GM12801 (cell line): ENCODE measurements around the gene TBL1XR1.

Source experiments
- TF ChIP-seq, protein P1 (sequence below): IDR thresholded peaks from one replicate; pipeline ENCODE4 v1.5.1; 2011; ENCODE audit warnings: control low read depth; ENCODE audit not compliant: insufficient read length; ENCODE audit errors: extremely low read depth

TBL1XR1 gene

DNA sequence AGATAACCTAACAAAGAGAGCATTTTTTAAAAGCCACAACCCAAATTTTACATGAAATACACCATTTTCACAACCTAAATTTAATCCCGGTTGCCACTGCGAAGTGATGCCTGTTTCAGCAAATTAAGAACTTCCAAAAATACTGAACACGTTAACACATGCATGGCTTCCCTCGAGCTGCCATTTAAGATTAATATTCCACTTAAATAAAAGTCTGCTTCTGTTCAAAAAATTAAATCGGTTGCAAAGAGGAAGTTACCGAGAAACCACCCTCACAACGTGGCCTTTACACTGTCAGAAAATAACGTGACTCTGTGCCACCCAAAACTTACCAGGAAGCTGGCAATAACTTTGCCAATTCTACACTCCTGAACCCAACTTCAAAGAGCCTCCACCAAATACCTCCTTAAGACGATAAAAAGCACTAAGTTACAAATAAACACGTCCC is 1.2 kb downstream of the TBL1XR1 start:
- TF ChIP-seq, protein P1, sequence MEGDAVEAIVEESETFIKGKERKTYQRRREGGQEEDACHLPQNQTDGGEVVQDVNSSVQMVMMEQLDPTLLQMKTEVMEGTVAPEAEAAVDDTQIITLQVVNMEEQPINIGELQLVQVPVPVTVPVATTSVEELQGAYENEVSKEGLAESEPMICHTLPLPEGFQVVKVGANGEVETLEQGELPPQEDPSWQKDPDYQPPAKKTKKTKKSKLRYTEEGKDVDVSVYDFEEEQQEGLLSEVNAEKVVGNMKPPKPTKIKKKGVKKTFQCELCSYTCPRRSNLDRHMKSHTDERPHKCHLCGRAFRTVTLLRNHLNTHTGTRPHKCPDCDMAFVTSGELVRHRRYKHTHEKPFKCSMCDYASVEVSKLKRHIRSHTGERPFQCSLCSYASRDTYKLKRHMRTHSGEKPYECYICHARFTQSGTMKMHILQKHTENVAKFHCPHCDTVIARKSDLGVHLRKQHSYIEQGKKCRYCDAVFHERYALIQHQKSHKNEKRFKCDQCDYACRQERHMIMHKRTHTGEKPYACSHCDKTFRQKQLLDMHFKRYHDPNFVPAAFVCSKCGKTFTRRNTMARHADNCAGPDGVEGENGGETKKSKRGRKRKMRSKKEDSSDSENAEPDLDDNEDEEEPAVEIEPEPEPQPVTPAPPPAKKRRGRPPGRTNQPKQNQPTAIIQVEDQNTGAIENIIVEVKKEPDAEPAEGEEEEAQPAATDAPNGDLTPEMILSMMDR = no peak

DNA sequence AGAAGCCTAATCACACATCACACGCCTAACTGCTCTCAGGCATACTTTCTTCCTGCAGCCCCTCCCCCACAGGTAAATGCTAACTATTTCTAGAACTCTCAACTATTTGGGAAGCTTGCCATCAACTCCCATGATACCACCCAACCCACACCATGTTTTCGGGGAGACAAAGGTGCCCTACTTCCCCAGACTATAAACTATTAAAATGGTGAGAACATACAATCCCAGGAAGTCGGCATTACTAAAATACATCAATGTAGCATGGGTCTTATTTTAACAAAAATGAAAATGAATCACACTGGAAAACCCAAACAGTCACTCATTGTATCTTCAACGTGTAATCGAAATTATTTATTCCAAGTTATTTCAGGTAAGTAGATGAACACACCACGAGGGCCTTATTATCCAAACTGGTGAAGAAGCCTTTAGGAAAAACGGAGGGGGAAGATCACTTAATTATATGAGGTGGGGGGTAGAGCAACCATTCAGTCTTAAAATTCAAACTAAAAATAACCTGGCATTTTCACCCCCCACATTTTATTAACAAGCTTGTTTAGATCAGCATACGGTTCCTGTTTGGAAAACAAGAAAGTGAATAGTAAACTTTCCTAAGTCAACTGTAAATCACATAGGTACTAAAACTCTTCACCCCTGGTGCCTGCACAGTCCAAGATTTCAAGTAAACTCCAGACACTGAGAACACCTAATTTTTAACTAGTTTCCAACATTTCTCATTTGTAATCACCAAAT is 1.9 kb downstream of the TBL1XR1 start:
- TF ChIP-seq, protein P1 = no peak

DNA sequence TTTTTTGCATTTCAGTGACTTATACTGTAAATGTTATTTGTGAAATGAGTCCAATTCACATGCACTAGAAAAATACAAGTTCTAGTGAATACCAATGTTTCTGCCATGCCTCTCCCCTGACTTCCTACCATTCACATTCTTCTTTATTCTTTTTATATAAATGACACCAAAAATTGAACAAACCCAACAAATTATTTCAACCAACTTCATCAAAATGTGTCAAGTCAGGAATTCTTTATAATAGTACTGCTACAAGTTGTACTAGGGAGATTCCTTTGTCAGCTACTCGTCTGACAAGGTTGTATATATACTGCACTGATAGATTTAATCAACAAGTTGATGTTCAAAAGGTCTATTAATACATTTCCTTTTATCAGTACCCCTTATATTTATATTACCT is 3.0 kb downstream of the TBL1XR1 start:
- TF ChIP-seq, protein P1 = no peak

DNA sequence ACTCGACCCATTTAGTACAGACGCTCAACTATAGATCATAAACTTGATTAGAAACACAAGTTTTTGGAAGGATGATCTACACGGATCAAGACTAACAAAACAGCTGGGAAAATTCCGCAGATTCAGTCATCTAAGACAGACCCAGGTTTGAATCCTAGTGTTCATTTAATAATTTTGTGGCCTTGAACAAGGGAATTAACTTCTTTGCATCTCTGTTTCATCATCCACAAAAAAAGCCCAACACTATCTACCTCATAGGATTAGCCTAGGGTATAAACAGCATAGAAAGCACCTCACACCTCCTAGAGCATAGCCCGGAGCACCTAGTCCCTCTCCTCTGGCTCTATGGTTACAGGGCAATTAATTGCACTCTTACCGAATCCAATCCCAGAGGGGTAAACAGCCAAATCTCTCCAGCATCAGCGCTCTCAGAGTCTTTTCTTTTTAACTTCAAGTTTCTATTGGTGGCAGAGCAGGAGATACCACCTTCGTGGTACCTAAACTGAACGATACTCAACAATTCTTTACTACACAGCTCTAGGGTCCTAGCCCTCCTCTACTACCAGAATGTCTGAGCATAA is 3.5 kb downstream of the TBL1XR1 start:
- TF ChIP-seq, protein P1 = no peak

DNA sequence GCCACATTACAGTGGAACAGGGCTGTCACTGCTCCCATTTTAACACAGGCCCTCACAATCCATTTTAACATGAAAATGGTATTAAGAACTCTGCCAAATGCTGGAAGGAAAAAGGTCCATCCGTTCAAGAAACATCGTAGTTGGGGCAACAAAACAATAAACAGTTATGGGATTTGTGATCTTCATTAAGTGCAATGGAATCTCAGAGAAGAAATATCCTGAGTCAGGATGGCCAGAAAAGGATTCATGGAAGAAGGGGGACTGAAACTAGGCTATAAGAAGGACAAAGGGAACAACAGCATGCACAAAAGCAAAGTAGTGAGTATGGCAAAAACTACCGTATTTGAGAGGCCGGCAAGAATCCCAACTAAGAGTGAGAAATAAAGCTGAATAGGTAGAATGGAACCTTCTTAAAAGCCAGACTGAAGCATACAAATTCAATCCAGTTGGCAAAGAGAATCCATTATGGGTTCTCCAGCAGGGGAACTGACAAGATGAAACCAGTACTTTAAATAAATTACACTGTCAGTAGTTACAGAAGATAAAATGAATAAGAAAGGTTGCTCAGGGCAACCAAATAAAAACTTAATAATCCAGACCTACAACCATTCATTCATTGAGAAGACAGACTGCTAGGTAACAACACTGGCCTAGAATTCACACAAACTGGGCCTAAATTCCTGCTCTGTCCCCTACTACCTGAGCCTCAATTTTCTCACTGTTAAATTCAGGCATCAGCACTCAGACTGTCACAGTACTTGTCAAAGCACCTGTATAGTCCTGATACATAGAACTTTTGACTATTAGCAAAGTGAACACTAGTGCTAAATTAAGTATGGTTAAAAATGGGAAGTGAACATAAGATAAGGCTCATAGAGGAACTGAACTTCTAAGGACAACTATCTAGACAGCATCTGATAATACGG is 6.3 kb downstream of the TBL1XR1 start:
- TF ChIP-seq, protein P1 = no peak

DNA sequence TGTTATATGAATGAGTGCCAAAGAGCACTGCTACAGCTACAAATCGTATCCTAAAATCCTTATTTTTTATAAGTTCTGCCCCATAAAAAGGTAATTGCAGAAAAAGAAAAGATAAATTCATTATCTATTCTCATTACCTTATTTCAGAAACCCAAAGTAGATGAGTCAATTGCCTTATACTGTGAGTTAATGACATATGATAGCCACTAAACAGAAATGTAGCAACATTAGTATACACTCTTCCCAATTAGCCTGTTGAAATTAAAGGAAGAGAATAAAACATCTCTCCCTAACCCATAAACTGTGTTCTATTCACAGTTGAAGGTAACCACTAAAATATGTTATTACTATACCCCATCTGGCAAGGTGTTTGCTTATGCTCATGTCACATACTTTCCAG is 11.0 kb downstream of the TBL1XR1 start:
- TF ChIP-seq, protein P1 = no peak

DNA sequence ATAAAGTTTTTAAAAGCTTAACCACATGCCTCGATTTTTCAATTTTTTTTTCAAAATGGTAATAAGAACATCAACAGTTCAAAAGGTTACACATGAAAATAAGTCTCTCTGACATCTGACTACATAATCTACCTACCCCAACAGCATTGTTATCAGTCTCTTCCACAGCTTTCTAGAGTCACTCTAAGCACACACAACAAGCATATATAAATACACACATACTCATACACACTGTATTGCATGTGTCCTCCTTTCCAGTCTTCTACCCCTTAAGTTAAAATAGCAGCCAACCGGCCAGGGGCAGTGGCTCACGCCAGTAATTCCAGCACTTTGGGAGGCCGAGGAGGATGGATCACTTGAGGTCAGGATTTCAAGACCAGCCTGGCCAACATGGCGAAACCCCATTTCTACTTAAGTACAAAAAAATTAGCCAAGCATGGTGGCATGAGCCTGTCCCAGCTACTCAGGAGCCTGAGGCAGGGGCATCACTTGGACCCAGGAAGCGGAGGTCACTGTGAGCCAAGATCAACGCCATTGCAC is 12.2 kb downstream of the TBL1XR1 start:
- TF ChIP-seq, protein P1 = no peak
